Heart right ventricle (tissue), 16 donors: ENCODE results near the gene ADAMTS1. TPM values are rescaled to one million over a fixed set of nuclear protein-coding genes. Genes with fewer than 3 reads are reported as not detected.

Experiments used
- ATAC-seq, 8 donors: fragments of 200-7000 bp; cut with Tn5 transposase; one replicate each; pipeline ENCODE4 v1.9.1; 2020; ENCODE audit warnings: mild to moderate bottlenecking in 8 of 8, moderate library complexity in 8 of 8, moderate number of reproducible peaks in 1 of 8
- DNase-seq, 2 donors: peaks; one replicate each; pipeline ENCODE4 v3.0.0-alpha.2; 2020
- H3K27ac ChIP-seq, 10 donors: fragments of 200-600 bp; sonication (generic) in 2 of 10; one replicate each; pipeline versions ENCODE4 v1.5.0 to v1.8.0; 2020 to 2022; ENCODE audit warnings: mild to moderate bottlenecking in 3 of 10
- H3K27me3 ChIP-seq, 7 donors: fragments of 200-600 bp; one replicate each; pipeline ENCODE4 v1.8.0; 2021 to 2022; ENCODE audit warnings: mild to moderate bottlenecking in 2 of 7
- H3K36me3 ChIP-seq, 9 donors: fragments of 200-600 bp; sonication (generic) in 1 of 9; one replicate each; pipeline versions ENCODE4 v1.5.0 to v1.8.0; 2020 to 2022; ENCODE audit warnings: mild to moderate bottlenecking in 2 of 9
- H3K4me1 ChIP-seq, 9 donors: fragments of 200-600 bp; sonication (generic) in 1 of 9; one replicate each; pipeline versions ENCODE4 v1.5.0 to v1.8.0; 2020 to 2022; ENCODE audit warnings: mild to moderate bottlenecking in 4 of 9
- H3K4me3 ChIP-seq, 10 donors: fragments of 200-600 bp; sonication (generic) in 2 of 10; one replicate each; pipeline versions ENCODE4 v1.5.0 to v1.8.0; 2020 to 2022; ENCODE audit warnings: mild to moderate bottlenecking in 7 of 10, moderate library complexity in 2 of 10
- H3K9me3 ChIP-seq, 11 donors: fragments of 200-600 bp in 10 of 11; sonication (generic) in 2 of 11; one replicate each; pipeline versions ENCODE4 v1.5.0 to v1.8.0; 2013 to 2022; ENCODE audit warnings: mild to moderate bottlenecking in 2 of 11, control low read depth in 1 of 11, moderate library complexity in 1 of 11
- WGBS, 2 donors: extraction: QIAGEN DNeasy Blood & Tissue Kit; methylation state at CpG; one replicate each; pipeline ENCODE4 v1.1.7; 2013; ENCODE audit warnings: inconsistent platforms in 1 of 2; 5-methylcytosine and 5-hydroxymethylcytosine counted together
- intact Hi-C, 10 donors: fragments of 100-400 bp; cut with DNase I; formaldehyde crosslinking; loops; one replicate each; pipeline versions ENCODE4 v1.11.1 to v1.14.2; 2022
- polyA plus RNA-seq, 2 donors: library from polyadenylated mRNA; stranded (reverse); fragments of 200-250 nt; gene quantifications; one replicate each; pipeline ENCODE4 v1.2.3, GENCODE V29; 2013
- total RNA-seq, 10 donors: library from RNA; stranded (reverse); fragmentation: NEBNext Ultra II Directional in 3 of 10; extraction: Animal tissue kit (Norgen Biotek cat#: 25700) in 3 of 10; gene quantifications; one replicate each; pipeline versions ENCODE4 v1.2.1 to v1.2.4, GENCODE V29; 2021 to 2023
- TF ChIP-seq, protein P1 (sequence below), 9 donors: fragments of 200-600 bp; sonication (generic) in 2 of 9; IDR thresholded peaks; one replicate each; pipeline versions ENCODE4 v1.5.0 to v1.8.0; 2021 to 2022; ENCODE audit warnings: antibody characterized with exemption in 9 of 9, mild to moderate bottlenecking in 5 of 9, moderate library complexity in 1 of 9
- donor health status: Arrhythmogenic right ventricular cardiomyopathy.
- donor health status: ischemic (EF 13 %, LVEDD 7.1; RV severe dilation, severe dysfunction).
- donor health status: healthy with polysubstance abuse.
- donor health status: DM: no; HTN: yes; CAD: no.
- donor health status: DM: no; HTN: no; CAD: no.
- donor health status: ischemic (EF 25% LVEDD 6.9; RV normal size, moderate dysfunction).
- donor health status: ischemic (EF 25% LVEDD 5.7; RV mildly dilated, moderate dysfunction).
- donor health status: healthy.
- donor health status: DM: yes; HTN: yes; CAD: no.
- donor health status: Ischemic cardiomyopathy.
- donor health status: ischemic (EF 35%, LVEDD 5.7; RV mildly dilated, moderate dysfunction).
- donor health status: nonischemic (EF 11% LVEDD 7.7; RV severe dilation, severe dysfunction).
- donor health status: DM: yes; HTN: yes; CAD: no.
- donor health status: PGD.
- donor health status: ischemic (EF 29% LVEDD 5.4; RV normal size, mild dysfunction).
- donor health status: nonischemic (EF 23%, LVEDD 6.1; RV moderate dilation, normal function).

The ADAMTS1 gene
- total and polyA plus RNA-seq, 12 donors: 20.4 to 169 (median 74.8) TPM

DNA sequence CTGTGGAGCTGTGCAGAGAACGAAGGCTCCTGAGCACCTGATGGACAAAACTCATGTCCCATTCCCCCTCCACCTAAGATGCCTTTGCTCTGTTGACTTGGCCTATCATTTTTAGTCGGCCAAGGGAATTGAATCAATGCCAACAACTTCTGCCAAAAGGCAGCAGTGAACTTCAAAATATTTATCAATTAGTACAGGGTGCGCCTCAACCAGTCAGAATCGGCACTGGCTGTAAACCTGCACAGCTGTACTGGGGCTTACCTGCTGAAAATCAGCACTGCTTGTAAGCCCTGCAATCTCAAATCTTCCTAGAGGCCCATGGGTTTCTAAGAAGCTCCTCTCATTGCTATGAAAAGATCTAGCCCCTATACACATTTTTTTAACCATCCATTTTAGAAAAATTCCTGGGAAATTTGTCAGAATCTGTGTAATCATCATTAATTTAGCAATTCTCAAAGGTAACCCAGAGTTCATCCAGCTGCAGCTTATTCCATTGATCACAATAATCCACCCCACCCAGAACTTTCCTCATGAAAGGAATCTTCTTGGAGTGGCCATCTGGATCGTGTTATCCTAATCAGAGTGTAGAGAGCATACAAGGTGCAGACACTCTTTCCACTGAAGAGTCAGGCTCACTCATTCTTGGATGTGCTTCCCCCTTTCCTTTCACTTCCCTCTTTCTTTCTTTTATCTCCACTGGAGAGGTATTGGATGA, 40.2 kb downstream of the ADAMTS1 start:
- peak overlapping the region in 2 of 10 donors; percentile 35 to 85 for H3K27ac ChIP-seq
- peaks cover 0 to 29% (median 6%) of the 10 kb centered on the region in 9 donors for H3K4me1 ChIP-seq
- ATAC-seq: no peak
- H3K4me3 ChIP-seq: no peak overlapping the region
- 65 to 68% methylated on average over 5 of the region's 5 CpGs for WGBS, 2 donors
- no peaks in the 10 kb centered on the region for H3K36me3 ChIP-seq
- TF ChIP-seq, protein P1, sequence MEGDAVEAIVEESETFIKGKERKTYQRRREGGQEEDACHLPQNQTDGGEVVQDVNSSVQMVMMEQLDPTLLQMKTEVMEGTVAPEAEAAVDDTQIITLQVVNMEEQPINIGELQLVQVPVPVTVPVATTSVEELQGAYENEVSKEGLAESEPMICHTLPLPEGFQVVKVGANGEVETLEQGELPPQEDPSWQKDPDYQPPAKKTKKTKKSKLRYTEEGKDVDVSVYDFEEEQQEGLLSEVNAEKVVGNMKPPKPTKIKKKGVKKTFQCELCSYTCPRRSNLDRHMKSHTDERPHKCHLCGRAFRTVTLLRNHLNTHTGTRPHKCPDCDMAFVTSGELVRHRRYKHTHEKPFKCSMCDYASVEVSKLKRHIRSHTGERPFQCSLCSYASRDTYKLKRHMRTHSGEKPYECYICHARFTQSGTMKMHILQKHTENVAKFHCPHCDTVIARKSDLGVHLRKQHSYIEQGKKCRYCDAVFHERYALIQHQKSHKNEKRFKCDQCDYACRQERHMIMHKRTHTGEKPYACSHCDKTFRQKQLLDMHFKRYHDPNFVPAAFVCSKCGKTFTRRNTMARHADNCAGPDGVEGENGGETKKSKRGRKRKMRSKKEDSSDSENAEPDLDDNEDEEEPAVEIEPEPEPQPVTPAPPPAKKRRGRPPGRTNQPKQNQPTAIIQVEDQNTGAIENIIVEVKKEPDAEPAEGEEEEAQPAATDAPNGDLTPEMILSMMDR (IDR thresholded peaks at IDR 0.05): no peak
- no peak for DNase-seq
- H3K27me3 ChIP-seq: no peaks in the 10 kb centered on the region
- no peaks in the 10 kb centered on the region for H3K9me3 ChIP-seq
- intact Hi-C loops: no loop called here

DNA sequence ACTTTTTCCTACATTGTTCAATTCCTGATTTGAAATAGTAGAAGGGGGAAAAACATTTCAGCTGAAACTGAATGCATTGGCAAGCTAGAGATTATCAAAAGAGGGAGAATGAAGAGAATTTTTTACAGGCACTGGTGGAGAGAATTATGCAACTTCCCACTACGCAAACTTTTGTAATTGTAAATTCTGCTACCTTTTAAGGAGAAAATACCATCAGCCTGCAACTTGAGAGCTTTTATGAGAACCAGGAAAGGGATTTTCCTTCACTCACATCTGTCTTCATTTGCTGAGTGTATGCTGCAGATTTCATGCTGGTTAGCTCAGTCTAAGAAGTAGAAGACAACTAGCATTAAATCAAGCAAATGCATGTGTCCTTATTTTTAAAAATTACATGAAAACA, 43.7 kb downstream of the ADAMTS1 start:
- Histone ChIP-seq H3K27ac (peak overlapping the region; percentile 24 to 85 (median 68)), H3K4me1 (peaks cover 0 to 46% (median 16%) of the 10 kb centered on the region in 9 donors), H3K4me3 (peak overlapping the region in 4 of 10 donors; percentile 4 to 19 (median 9)), H3K36me3 (no peaks in the 10 kb centered on the region), H3K9me3 (no peaks in the 10 kb centered on the region), H3K27me3 (no peaks in the 10 kb centered on the region)
- intact Hi-C loops: no loop called here
- peak in 6 of 8 donors; percentile 15 to 54 (median 30) for ATAC-seq
- WGBS, 2 donors: 62 to 70% methylated on average over 1 of the region's 1 CpG
- TF ChIP-seq, protein P1 (IDR thresholded peaks at IDR 0.05): no peak
- no peak for DNase-seq

DNA sequence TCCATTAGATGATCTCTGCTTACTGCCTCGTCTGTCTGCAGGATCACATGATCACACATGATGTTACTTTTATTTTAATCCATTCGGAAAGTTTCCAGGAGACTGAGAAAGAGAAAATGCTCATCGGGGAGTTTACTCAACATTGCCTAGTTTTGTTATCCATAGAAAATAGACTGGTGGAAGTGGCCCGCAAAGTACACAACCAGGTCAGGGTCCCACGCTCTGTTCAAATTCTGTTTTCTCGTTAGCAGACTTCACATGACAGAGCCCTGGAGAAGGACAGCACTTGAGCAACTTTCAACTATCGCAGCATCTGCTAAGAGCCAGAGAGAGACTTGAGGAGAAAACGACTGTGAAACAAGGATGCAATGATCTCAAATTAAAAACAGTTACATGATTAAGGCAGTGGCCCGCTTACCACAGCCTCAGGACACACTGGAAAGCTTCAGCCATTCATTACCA, 44.2 kb downstream of the ADAMTS1 start:
- H3K36me3 ChIP-seq: no peaks in the 10 kb centered on the region
- TF ChIP-seq, protein P1 (IDR thresholded peaks at IDR 0.05): no peak
- peak overlapping the region; percentile 24 to 85 (median 68) for H3K27ac ChIP-seq
- 60 to 73% methylated on average over 9 of the region's 9 CpGs for WGBS, 2 donors
- peak; percentile 53 to 82 (median 75) for ATAC-seq
- H3K9me3 ChIP-seq: no peaks in the 10 kb centered on the region
- peak in 1 of 2 donors; percentile 71 for DNase-seq
- H3K4me3 ChIP-seq: peak overlapping the region in 4 of 10 donors; percentile 4 to 19 (median 9)
- no peaks in the 10 kb centered on the region for H3K27me3 ChIP-seq
- H3K4me1 ChIP-seq: peaks cover 0 to 51% (median 20%) of the 10 kb centered on the region in 9 donors
- intact Hi-C loops: no loop called here

DNA sequence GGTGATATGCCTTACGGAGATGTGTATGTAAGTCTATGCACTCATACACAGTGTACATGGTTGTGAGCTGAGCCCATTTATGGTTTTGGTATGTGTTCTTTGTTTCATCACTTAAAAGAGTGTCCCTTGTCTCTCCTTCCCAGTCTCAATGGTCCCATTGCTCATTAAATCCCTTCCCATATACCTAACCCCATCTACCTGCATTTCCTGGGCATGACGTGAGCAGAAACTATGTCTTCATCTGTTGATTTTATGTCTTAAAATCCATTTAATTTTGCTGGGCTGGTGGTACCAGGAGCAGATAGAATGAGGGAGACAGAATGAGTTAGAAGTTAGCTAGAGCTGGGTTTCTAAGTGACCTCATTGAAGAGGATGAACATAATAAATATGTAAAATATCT, 44.8 kb downstream of the ADAMTS1 start:
- 90 to 92% methylated on average over 2 of the region's 2 CpGs for WGBS, 2 donors
- Histone ChIP-seq H3K27ac (peak overlapping the region; percentile 7 to 85 (median 68)), H3K9me3 (no peaks in the 10 kb centered on the region), H3K27me3 (no peaks in the 10 kb centered on the region), H3K4me1 (peaks cover 0 to 55% (median 21%) of the 10 kb centered on the region in 9 donors), H3K4me3 (no peak overlapping the region), H3K36me3 (no peaks in the 10 kb centered on the region)
- no peak for DNase-seq
- no peak for ATAC-seq
- TF ChIP-seq, protein P1 (IDR thresholded peaks at IDR 0.05): no peak
- intact Hi-C loops: no loop called here
